ENCODE data around the gene AURKAIP1. TPM values are rescaled to one million over a fixed set of nuclear protein-coding genes. Genes with fewer than 3 reads are reported as not detected.

AURKAIP1 gene
- total and polyA plus RNA-seq, 8 donors: 50.9 to 281 (median 140) TPM

DNA sequence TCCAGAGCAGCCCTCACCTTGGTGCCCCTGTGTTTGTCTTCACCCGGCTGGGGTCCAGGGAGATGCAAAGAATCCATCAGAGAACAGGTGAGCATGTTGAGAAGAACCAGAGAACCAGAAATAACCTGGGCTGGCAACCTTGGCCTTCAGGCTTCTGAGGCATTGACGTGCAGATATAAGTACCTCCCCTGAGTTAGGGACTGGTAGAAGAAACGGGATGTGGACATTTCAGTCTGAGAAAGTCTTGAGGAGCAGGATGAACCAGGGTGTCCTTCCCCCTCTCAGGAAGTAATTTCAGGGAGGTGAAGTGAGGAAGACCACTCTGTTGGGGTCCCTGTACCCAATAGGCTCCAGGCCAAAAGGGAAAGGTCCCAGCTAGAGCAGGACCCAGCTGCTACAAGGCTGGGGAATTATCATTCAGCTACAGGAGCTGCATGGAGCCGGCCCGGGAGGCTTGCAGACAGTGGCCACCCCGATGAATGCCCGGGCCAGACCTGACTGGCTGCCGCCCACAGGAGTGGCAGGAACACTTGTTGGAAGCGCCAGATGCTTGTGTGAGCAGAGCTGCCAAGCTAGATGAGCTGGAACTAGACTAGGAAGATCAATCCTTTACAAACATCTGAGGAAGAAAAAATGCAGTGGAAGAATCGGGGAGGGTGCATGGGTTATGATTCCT lies 1.7 kb upstream of the AURKAIP1 start:
- DNase-seq: no peak
- intact Hi-C loops (cut with DNase I; ENCODE audit: low total_unique reads): no loop called here

DNA sequence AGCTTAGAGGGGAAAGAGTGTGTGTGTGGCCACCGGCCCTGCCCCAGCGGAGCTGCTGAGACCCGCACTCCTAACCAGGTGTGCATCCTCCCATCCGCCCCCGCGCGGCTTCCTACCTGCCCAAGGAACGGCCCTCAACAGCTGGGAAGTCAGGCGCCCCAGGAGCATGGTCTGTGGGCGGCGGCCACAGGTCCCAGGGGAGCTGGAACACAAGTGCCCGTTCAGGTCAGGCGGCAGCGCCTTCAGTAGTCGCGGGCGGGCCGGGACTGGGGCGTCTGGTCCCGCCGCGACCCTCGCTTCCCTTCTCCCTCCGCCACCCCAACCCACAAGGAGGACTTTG lies 448 bp downstream of the AURKAIP1 start:
- peak overlapping the region; percentile 62 to 100 (median 90) for H3K4me3 ChIP-seq
- no peak for TF ChIP-seq POLR2A (IDR thresholded peaks at IDR 0.05)
- no peak for DNase-seq
- 0 to 1% (median 1%) methylated on average over 18 to 24 of the region's 24 CpGs; no CpG with 5 or more reads in 1 of the 5 donors for WGBS, 5 donors
- no peaks in the 10 kb centered on the region for H3K27me3 ChIP-seq
- H3K36me3 ChIP-seq: peaks cover 0 to 25% (median 15%) of the 10 kb centered on the region in 4 donors
- peaks cover 29 to 47% (median 43%) of the 10 kb centered on the region in 4 donors for H3K4me1 ChIP-seq
- no peaks in the 10 kb centered on the region for H3K9me3 ChIP-seq
- intact Hi-C loops (cut with DNase I; ENCODE audit: low total_unique reads): no loop called here
- peak overlapping the region; percentile 90 to 98 (median 95) for H3K27ac ChIP-seq

More for the DNA sequence above, 1.7 kb upstream of the AURKAIP1 start:
- Histone ChIP-seq H3K36me3 (peaks cover 0 to 37% (median 26%) of the 10 kb centered on the region in 4 donors), H3K4me3 (no peak overlapping the region), H3K9me3 (no peaks in the 10 kb centered on the region), H3K27me3 (no peaks in the 10 kb centered on the region), H3K4me1 (peaks cover 26 to 41% (median 38%) of the 10 kb centered on the region in 4 donors), H3K27ac (peak overlapping the region in 3 of 5 donors; percentile 2 to 98 (median 95))
- TF ChIP-seq, protein P1, sequence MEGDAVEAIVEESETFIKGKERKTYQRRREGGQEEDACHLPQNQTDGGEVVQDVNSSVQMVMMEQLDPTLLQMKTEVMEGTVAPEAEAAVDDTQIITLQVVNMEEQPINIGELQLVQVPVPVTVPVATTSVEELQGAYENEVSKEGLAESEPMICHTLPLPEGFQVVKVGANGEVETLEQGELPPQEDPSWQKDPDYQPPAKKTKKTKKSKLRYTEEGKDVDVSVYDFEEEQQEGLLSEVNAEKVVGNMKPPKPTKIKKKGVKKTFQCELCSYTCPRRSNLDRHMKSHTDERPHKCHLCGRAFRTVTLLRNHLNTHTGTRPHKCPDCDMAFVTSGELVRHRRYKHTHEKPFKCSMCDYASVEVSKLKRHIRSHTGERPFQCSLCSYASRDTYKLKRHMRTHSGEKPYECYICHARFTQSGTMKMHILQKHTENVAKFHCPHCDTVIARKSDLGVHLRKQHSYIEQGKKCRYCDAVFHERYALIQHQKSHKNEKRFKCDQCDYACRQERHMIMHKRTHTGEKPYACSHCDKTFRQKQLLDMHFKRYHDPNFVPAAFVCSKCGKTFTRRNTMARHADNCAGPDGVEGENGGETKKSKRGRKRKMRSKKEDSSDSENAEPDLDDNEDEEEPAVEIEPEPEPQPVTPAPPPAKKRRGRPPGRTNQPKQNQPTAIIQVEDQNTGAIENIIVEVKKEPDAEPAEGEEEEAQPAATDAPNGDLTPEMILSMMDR (IDR thresholded peaks at IDR 0.05): no peak
- no peak for TF ChIP-seq EP300 (IDR thresholded peaks at IDR 0.05)
- TF ChIP-seq POLR2AphosphoS5 (IDR thresholded peaks at IDR 0.05): no peak
- TF ChIP-seq POLR2A (IDR thresholded peaks at IDR 0.05): no peak
- WGBS, 5 donors: 80 to 90% (median 83%) methylated on average over 10 of the region's 10 CpGs

DNA sequence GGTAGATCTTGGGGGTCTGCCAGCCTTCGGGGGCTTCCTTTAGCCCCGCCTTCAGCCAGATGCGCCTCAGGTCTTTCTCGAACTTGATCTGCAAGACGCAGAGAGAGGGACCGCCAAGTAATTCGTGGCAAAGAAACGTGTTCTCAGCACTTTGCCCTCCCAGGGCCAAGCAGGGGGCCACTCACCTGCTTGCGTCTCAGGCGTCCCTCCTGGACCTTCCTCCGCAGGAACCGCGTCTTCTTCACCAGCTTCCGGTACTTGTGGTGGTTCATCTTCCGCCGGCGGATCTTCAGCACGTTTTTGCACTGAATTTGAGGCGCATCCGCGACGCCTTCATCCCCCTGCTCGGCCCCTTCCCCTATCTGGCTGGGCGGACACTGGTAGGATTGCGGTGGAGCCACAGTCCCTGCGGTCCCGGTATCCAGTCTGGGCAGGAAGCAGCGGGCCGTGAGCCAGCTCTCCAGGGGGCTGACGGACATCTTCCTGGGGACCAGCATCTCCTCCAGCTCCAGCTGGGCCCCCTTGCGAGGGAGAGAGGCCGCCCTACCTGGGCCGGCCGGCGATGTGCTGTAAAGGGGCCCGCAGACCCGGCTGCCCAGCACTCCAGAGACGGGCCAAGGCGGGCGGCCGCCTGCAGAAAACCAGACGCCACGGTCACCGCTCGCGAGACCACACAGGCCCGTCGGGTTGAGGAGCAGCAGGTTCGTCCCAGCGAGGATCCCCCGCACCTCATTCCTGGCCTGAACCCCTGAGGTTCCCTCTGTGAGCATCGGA lies 1.0 kb downstream of the AURKAIP1 start:
- H3K27me3 ChIP-seq: no peaks in the 10 kb centered on the region
- DNase-seq: no peak
- WGBS, 5 donors: 44 to 56% (median 51%) methylated on average over 43 to 52 of the region's 52 CpGs
- peaks cover 29 to 47% (median 43%) of the 10 kb centered on the region in 4 donors for H3K4me1 ChIP-seq
- intact Hi-C loops (cut with DNase I; ENCODE audit: low total_unique reads): no loop called here
- TF ChIP-seq POLR2A (IDR thresholded peaks at IDR 0.05): no peak
- TF ChIP-seq, protein P1 (IDR thresholded peaks at IDR 0.05): no peak
- no peak for TF ChIP-seq POLR2AphosphoS5 (IDR thresholded peaks at IDR 0.05)
- no peak for TF ChIP-seq EP300 (IDR thresholded peaks at IDR 0.05)
- H3K27ac ChIP-seq: peak overlapping the region; percentile 90 to 98 (median 95)
- peak overlapping the region; percentile 62 to 100 (median 90) for H3K4me3 ChIP-seq
- peaks cover 0 to 25% (median 15%) of the 10 kb centered on the region in 4 donors for H3K36me3 ChIP-seq
- H3K9me3 ChIP-seq: no peaks in the 10 kb centered on the region

DNA sequence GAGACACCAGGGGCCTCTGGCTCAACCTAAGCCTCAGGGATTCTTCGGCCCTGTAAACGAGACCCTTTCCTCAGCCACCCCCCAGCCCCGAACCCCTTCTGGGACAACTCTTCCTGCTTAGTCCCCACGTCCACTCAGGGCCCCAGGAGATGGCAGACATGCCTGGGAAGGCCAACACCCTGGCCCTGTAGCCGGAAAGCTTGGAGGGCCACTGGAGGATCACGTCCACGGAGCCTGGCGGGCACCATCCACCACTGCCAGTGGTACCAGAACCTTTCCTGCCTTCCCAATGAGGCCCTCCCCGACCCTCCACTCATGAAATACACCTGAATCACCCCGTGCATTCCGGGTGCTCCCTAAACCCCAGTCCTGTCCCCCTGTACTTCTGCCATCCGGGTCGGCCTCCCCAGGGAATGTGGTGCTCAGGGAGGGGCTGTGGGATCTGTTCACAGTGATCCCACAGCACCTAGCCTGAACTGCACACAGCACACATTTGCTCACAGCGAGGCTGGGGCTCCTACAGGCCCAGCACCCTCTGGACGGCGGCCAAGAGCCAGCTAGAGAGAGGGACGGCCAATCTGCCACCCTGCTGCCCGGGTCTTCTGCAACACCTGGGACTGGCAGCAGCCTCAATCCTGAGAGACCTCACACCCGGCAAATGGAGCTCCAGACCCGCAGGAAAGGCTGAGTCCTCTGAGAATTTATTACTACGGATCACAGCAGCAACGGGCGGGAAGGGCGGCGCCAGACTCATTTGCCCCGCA lies 1.8 kb downstream of the AURKAIP1 start:
- H3K27me3 ChIP-seq: no peaks in the 10 kb centered on the region
- peak overlapping the region in 2 of 4 donors; percentile 81 to 99 for H3K4me3 ChIP-seq
- no peak for DNase-seq
- peaks cover 29 to 47% (median 43%) of the 10 kb centered on the region in 4 donors for H3K4me1 ChIP-seq
- TF ChIP-seq EP300 (IDR thresholded peaks at IDR 0.05) (no peak), POLR2AphosphoS5 (IDR thresholded peaks at IDR 0.05) (no peak), POLR2A (IDR thresholded peaks at IDR 0.05) (no peak)
- TF ChIP-seq, protein P1 (IDR thresholded peaks at IDR 0.05): no peak
- peaks cover 0 to 25% (median 15%) of the 10 kb centered on the region in 4 donors for H3K36me3 ChIP-seq
- whole genome bisulfite sequencing, 5 donors: 77 to 87% (median 83%) methylated on average over 16 to 26 of the region's 26 CpGs
- H3K9me3 ChIP-seq: no peaks in the 10 kb centered on the region
- intact Hi-C loops (cut with DNase I; ENCODE audit: low total_unique reads): no loop called here
- H3K27ac ChIP-seq: peak overlapping the region in 1 of 5 donors; percentile 90

Measured in stomach (tissue), 9 donors.